A549 treated with AZD2906 at 1 μM for 4 hours (cell line): ENCODE results near the gene LIN37. TPM values are rescaled to one million over a fixed set of nuclear protein-coding genes. Genes with fewer than 3 reads are reported as not detected.

ENCODE experiments used
- total RNA-seq: library from RNA; stranded (reverse); fragments of 200-300 nt; extraction: Qiagen RNA extraction; gene quantifications from 5 replicates; pipeline ENCODE4 v1.2.3, GENCODE V29; 2022

LIN37 gene
- 23.0 to 28.0 TPM (median 24.5 TPM) in 5 replicates for total RNA-seq

GRCh38 chr19:35748106-35749020 lies at the start of gene LIN37:
LIN37 (plus strand) TSS chr19:35748576; CDS start chr19:35748725, 149 bp downstream.

GRCh38 chr19:35704218-35704617 lies 44.2 kb upstream of the LIN37 start, which contains the start of gene ZBTB32:
ZBTB32 (plus strand) TSS chr19:35704558; CDS start chr19:35714627, 10,069 bp downstream.

GRCh38 chr19:35717665-35718344 lies 30.6 kb upstream of the LIN37 start, which contains the start of gene KMT2B:
KMT2B (plus strand) TSS chr19:35718003; CDS start chr19:35718019, 16 bp downstream.

GRCh38 chr19:35742121-35742724 lies 6.2 kb upstream of the LIN37 start, which contains the start of gene IGFLR1:
IGFLR1 (minus strand) TSS chr19:35742452; CDS start chr19:35741180, 1,272 bp downstream.

GRCh38 chr19:35745328-35746086 lies 2.9 kb upstream of the LIN37 start, which contains the start of the genes PSENEN and U2AF1L4:
PSENEN (plus strand) TSS chr19:35745651; CDS start chr19:35745931, 280 bp downstream.
U2AF1L4 (minus strand) TSS chr19:35745418; CDS start chr19:35745391, 27 bp downstream.

GRCh38 chr19:35756377-35757230 lies 8.2 kb downstream of the LIN37 start, which contains the start of gene HSPB6:
HSPB6 (minus strand) TSS chr19:35757029; CDS start chr19:35757008, 21 bp downstream.

GRCh38 chr19:35757749-35758608 lies 9.6 kb downstream of the LIN37 start, which contains the start of gene PROSER3:
PROSER3 (plus strand) TSS chr19:35758176; CDS start chr19:35758216, 40 bp downstream.

GRCh38 chr19:35775298-35776101 lies 27.1 kb downstream of the LIN37 start, which contains the start of gene ARHGAP33:
ARHGAP33 (plus strand) TSS chr19:35775564; CDS start chr19:35775659, 95 bp downstream.

Other genes with a start within 250 kb of the LIN37 start
- 34.4 to 41.4 TPM (median 35.8 TPM) in 5 replicates for gene DMKN, start 234.9 kb upstream of the LIN37 start, total RNA-seq
- 3.5 to 4.0 TPM (median 3.9 TPM) in 5 replicates for gene SBSN, start 220.3 kb upstream of the LIN37 start, total RNA-seq
- gene GAPDHS, start 215.1 kb upstream of the LIN37 start, total RNA-seq: 0.08 to 0.14 TPM (median 0.10 TPM) in 5 replicates
- gene TMEM147, start 202.9 kb upstream of the LIN37 start, total RNA-seq: 346 to 443 TPM (median 420 TPM) in 5 replicates
- gene ATP4A, start 184.9 kb upstream of the LIN37 start, total RNA-seq: 0.06 to 0.14 TPM (median 0.13 TPM) in 4 of 5 replicates, not detected in the other
- not detected in 5 replicates for gene PMIS2, start 162.4 kb upstream of the LIN37 start, total RNA-seq
- 11.1 to 17.3 TPM (median 14.6 TPM) in 5 replicates for gene HAUS5, start 135.8 kb upstream of the LIN37 start, total RNA-seq
- 150 to 223 TPM (median 210 TPM) in 5 replicates for gene RBM42, start 119.5 kb upstream of the LIN37 start, total RNA-seq
- gene ETV2, start 106.8 kb upstream of the LIN37 start, total RNA-seq: 1.7 to 3.4 TPM (median 2.7 TPM) in 5 replicates
- 1,342 to 1,451 TPM (median 1,370 TPM) in 5 replicates for gene COX6B1, start 100.3 kb upstream of the LIN37 start, total RNA-seq
- 0.55 to 1.1 TPM (median 1.1 TPM) in 5 replicates for gene UPK1A, start 82.1 kb upstream of the LIN37 start, total RNA-seq
- 0.05 TPM in 1 of 5 replicates, not detected in the others for gene ZBTB32, start 44.0 kb upstream of the LIN37 start, total RNA-seq
- gene KMT2B, start 30.6 kb upstream of the LIN37 start, total RNA-seq: 49.7 to 60.0 TPM (median 57.9 TPM) in 5 replicates
- gene IGFLR1, start 6.1 kb upstream of the LIN37 start, total RNA-seq: 10.9 to 12.5 TPM (median 11.8 TPM) in 5 replicates
- 22.6 to 29.2 TPM (median 25.6 TPM) in 5 replicates for gene U2AF1L4, start 3.2 kb upstream of the LIN37 start, total RNA-seq
- gene PSENEN, start 2.9 kb upstream of the LIN37 start, total RNA-seq: 266 to 332 TPM (median 283 TPM) in 5 replicates
- 0.08 to 0.34 TPM (median 0.24 TPM) in 5 replicates for gene HSPB6, start 8.5 kb downstream of the LIN37 start, total RNA-seq
- 21.4 to 27.1 TPM (median 26.4 TPM) in 5 replicates for gene PROSER3, start 9.6 kb downstream of the LIN37 start, total RNA-seq
- gene ARHGAP33, start 27.0 kb downstream of the LIN37 start, total RNA-seq: 5.4 to 7.6 TPM (median 5.9 TPM) in 5 replicates
- gene PRODH2, start 64.3 kb downstream of the LIN37 start, total RNA-seq: 0.14 to 0.56 TPM (median 0.23 TPM) in 5 replicates
- 0.34 to 0.71 TPM (median 0.49 TPM) in 5 replicates for gene NPHS1, start 103.9 kb downstream of the LIN37 start, total RNA-seq
- 0.39 to 0.59 TPM (median 0.44 TPM) in 5 replicates for gene KIRREL2, start 108.3 kb downstream of the LIN37 start, total RNA-seq
- 70.1 to 97.9 TPM (median 93.9 TPM) in 5 replicates for gene APLP1, start 120.0 kb downstream of the LIN37 start, total RNA-seq
- 4.9 to 7.5 TPM (median 5.7 TPM) in 5 replicates for gene NFKBID, start 152.0 kb downstream of the LIN37 start, total RNA-seq
- 0.29 to 0.75 TPM (median 0.53 TPM) in 4 of 5 replicates, not detected in the other for gene HCST, start 154.0 kb downstream of the LIN37 start, total RNA-seq
- gene TYROBP, start 159.7 kb downstream of the LIN37 start, total RNA-seq: not detected in 5 replicates
- gene LRFN3, start 187.8 kb downstream of the LIN37 start, total RNA-seq: 20.1 to 27.8 TPM (median 23.2 TPM) in 5 replicates
- gene SDHAF1, start 246.6 kb downstream of the LIN37 start, total RNA-seq: 32.3 to 50.8 TPM (median 46.9 TPM) in 5 replicates